Measurements from ENCODE around the gene MAPKAP1. TPM values are rescaled to one million over a fixed set of nuclear protein-coding genes. Genes with fewer than 3 reads are reported as not detected.
"Not testable (repeated sequence)": the region's sequence is repeated elsewhere in the genome, so short reads cannot be mapped to it uniquely, and the experiment has no call there.

MAPKAP1 gene
- total RNA-seq, 1 donor from 2014 or later, result 116 TPM

DNA sequence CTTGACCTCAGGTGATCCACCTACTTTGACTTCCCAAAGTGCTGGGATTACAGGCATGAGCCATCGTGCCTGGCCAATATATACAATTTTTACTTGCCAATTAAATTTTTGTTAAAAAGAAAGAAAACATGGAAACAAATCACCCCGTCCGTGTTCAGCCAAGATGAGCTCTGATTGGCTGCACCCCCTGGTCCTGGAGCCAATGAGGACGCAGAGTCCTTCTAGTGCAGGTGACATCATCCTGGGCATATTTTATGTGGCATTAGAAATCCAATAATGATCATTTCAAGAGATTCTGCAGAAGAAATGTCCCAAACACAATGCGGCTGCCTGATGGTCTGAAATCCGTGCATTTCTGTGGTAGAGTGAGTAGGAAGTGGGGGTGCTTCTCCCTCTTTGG is 285.8 kb downstream of the MAPKAP1 start:
- DNase-seq (ENCODE audit: low read depth), result no peak

DNA sequence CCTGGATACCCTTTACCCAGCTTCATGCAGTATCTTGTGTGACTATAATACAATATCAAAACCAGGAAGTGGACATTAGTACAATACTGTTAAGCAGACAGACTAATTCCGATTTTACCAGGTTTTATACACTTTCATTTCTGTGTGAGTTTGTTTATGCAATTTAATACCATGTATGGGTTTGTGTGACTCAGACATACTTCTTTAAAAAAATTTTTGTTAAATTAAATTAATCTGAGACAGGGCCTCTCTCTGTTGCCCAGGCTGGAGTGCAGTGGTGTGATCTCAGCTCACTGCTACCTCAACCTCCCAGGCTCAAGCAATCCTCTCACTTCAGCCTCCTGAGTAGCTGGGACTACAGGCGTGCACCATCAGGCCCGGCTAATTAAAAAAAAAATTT is 288.6 kb downstream of the MAPKAP1 start:
- DNase-seq (ENCODE audit: low read depth), result no peak

DNA sequence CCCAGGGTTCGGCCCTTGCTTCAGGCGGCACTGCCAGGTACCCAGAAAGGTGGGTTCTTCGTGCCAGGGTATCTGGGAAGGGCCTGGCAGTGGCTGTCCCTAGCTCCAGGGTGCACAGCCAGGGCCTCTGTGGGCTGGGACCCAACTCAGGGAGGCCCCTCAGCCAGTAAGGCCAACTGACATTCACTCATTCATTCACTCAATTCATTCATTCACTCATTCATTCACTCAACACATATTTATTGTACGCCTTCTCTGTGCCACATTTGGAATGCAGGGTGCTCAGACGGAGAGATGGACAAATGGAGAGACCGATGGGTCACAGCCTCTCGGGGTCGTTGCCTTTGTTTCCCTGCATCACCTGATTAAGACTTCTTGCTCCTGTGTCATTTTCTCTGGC is 290.5 kb downstream of the MAPKAP1 start:
- no peak for DNase-seq (ENCODE audit: low read depth)

GRCh38 chr9:125415583-125416460 is 291.2 kb downstream of the MAPKAP1 start:
- DNase-seq (ENCODE audit: low read depth), result no peak

GRCh38 chr9:125413579-125413978 is 293.4 kb downstream of the MAPKAP1 start:
- no peak for DNase-seq (ENCODE audit: low read depth)

GRCh38 chr9:125412166-125412565 is 294.8 kb downstream of the MAPKAP1 start:
- DNase-seq (ENCODE audit: low read depth), result no peak

- no peak for DNase-seq (ENCODE audit: low read depth)
Observed at GRCh38 chr9:125411171-125411756, 295.7 kb downstream of the MAPKAP1 start.

DNA sequence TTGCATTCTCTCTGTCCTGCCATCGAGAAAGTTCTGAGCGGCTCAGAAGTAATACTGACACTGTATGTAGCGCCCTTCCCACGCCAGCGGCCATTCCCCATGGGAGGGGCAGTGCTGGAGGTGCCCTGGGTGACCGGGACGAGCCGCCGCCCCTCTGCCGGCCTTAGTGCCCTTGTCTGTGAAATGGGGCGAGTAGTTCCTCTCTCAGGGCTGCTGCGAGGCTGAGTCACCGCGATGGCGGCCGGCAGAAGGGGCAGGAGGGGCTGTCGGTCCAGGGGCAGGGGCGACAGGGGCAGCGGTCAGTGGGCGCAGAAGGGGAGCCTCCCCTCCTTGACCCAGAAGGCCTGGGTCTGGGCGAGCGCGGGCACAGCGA is 296.5 kb downstream of the MAPKAP1 start:
- no peak for DNase-seq (ENCODE audit: low read depth)

GRCh38 chr9:125409637-125410521 is 297.1 kb downstream of the MAPKAP1 start:
- DNase-seq (ENCODE audit: low read depth), result peak; percentile 28

DNA sequence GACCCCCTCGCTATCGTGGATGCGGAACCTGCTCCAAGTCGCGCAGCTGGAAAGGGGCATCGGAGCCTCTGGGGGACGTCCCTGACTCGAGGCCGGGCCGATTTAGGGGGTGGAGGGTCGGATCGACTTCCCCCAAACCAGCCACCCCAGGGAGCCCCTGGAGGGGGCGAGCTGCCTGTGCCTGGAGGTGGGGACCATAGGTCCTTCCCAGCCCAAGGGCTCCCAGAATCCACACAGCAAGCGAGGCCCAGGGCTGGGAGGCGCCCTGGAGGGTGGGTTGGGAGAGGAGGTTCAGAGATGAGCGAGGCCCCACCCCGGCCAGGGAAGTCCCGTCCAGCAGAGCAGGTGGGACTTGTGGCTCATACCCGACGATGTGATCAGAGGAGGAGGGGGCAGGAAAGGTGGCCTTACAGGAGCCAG is 297.8 kb downstream of the MAPKAP1 start:
- no peak for DNase-seq (ENCODE audit: low read depth)

DNA sequence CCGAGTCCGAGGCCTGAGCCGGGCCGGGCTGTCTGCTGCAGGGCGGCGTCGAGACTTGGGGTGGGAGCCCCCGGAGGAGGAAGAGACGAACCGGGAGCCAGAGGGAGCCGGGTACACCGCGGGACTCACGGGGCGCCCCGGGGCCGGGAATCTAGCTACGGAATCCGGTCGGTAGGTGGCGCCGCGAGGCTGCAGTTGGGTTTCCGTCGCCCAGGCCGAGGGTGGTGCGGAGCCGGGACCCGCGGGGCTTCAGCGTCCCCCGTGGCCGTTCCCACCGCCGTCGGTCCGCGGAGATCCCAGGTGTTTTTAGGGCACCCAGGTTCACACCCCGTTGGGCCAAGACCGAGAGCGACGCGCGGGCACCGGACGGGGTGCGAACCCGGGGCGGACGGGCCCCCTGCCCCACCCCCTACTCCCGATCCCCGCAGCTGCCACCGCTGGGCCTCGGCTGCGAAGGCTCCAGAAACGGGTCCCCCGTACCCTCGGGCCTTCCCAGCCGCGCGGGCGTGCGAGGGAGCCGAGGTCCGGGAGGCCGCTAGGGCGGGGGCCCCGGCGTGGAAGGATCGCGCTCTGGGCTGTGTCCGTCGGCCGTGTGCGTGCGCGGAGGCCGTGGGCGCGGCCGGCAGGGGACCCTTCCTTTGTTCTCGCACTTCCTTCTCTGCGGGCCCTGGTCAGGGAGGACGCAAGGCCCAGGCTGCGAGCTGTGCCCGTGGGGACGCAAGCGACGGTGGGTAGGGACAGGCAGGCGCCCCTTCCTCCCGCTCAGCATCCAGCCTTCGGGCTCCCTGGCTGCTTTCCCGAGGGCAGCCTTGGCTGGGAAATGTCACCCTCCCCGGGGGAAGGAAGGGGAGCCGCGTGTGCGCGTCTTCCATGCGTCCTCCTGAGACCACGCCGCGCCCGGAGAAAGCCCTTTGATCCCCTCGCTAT is 298.8 kb downstream of the MAPKAP1 start:
- DNase-seq (ENCODE audit: low read depth), result peak; percentile 79

GRCh38 chr9:125407432-125407973 is 299.5 kb downstream of the MAPKAP1 start:
- no peak for DNase-seq (ENCODE audit: low read depth)

- no peak for DNase-seq (ENCODE audit: low read depth)
Observed at GRCh38 chr9:125406810-125407087, 300.3 kb downstream of the MAPKAP1 start.

- DNase-seq (ENCODE audit: low read depth), result no peak
Observed at GRCh38 chr9:125405938-125406809, 300.8 kb downstream of the MAPKAP1 start.

DNA sequence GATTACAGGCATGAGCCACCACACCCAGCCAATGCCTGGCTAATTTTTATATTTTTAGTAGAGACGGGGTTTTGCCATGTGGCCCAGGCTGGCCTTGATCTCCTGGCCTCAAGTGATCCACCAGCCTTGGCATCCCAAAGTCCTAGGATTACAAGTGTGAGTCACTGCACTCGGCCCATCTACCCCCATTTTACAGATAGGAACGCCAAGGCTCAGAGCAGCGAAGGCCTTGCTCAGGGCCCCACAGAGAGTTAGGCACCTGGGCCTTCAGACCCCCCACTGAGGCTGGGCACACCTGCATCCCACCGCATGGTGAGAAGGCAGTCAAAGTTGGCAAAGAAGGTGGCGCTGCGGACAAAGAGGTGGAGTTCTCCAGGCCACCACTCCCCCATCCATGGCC is 302.3 kb downstream of the MAPKAP1 start:
- no peak for DNase-seq (ENCODE audit: low read depth)

GRCh38 chr9:125400725-125401716 is 306.0 kb downstream of the MAPKAP1 start:
- no peak for DNase-seq (ENCODE audit: low read depth)

GRCh38 chr9:125400232-125400631 is 306.8 kb downstream of the MAPKAP1 start:
- not testable (repeated sequence) for DNase-seq (ENCODE audit: low read depth)

GRCh38 chr9:125399666-125400065 is 307.3 kb downstream of the MAPKAP1 start:
- no peak for DNase-seq (ENCODE audit: low read depth)

Measured in myocyte (in vitro differentiated cells).